Mammary epithelial cell (primary cell): ENCODE data around the gene HYAL2.

Experiments used
- CTCF ChIP-seq, 2 donors: IDR thresholded peaks in 1 of 2; conservative IDR thresholded peaks in 1 of 2; 2 replicates each; pipeline ENCODE4 v1.5.1; 2011 to 2012; ENCODE audit warnings: inconsistent platforms in 2 of 2, low read length in 2 of 2, mild to moderate bottlenecking in 2 of 2, control low read depth in 1 of 2, low read depth in 1 of 2; ENCODE audit not compliant: insufficient read depth in 1 of 2; ENCODE audit errors: extremely low read depth in 1 of 2
- EZH2 ChIP-seq: IDR thresholded peaks from 2 replicates; pipeline ENCODE4 v1.6.1; 2012; ENCODE audit warnings: low read length, inconsistent platforms, borderline replicate concordance

GRCh38 chr3:50278123-50278879 lies 44.2 kb downstream of the HYAL2 start:
- TF ChIP-seq CTCF (conservative IDR thresholded peaks at IDR 0.05 in 1 of 2, IDR thresholded peaks at IDR 0.05 in 1 of 2; ENCODE audit: extremely low read depth in 1 of 2, insufficient read depth in 1 of 2, low read depth in 1 of 2, low read length in 2 of 2) (no peak), EZH2 (no peak)
